A673 (cell line): ENCODE data around the gene DOCK4.

Experiments used
- EZH2 ChIP-seq: fragments of 200-600 bp; sonication (generic); IDR thresholded peaks from 2 replicates; pipeline ENCODE4 v1.6.1; 2017; ENCODE audit warnings: borderline replicate concordance, low read depth, mild to moderate bottlenecking, mixed read lengths, antibody characterized with exemption, low read length; ENCODE audit not compliant: poor library complexity, severe bottlenecking
- TF ChIP-seq, protein P1 (sequence below): fragments of 300-800, 200-600 bp; sonication (generic); conservative IDR thresholded peaks from 2 replicates; pipeline ENCODE4 v1.5.1; 2017; ENCODE audit warnings: low read depth, mild to moderate bottlenecking, antibody characterized with exemption, low read length, moderate library complexity, mixed read lengths

DNA sequence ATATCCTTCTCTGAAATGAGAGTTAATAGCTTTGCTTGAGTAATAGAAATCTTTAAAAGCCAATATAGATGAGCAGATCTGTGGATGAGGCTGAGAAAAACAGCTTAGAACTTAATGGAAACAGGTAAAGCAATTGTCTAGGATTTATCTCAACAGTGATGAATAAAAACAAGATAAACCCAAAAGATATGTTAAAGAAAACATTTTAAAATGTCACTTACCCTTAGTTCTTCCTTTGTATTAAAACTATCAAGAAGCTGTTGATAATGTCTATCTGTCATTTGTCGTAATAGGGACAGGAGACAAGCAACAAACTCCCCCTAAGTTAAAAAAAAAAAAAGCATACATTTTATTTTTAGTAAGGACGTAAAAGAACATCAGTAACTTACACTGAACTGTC, 371.8 kb downstream of the DOCK4 start:
- TF ChIP-seq, protein P1, sequence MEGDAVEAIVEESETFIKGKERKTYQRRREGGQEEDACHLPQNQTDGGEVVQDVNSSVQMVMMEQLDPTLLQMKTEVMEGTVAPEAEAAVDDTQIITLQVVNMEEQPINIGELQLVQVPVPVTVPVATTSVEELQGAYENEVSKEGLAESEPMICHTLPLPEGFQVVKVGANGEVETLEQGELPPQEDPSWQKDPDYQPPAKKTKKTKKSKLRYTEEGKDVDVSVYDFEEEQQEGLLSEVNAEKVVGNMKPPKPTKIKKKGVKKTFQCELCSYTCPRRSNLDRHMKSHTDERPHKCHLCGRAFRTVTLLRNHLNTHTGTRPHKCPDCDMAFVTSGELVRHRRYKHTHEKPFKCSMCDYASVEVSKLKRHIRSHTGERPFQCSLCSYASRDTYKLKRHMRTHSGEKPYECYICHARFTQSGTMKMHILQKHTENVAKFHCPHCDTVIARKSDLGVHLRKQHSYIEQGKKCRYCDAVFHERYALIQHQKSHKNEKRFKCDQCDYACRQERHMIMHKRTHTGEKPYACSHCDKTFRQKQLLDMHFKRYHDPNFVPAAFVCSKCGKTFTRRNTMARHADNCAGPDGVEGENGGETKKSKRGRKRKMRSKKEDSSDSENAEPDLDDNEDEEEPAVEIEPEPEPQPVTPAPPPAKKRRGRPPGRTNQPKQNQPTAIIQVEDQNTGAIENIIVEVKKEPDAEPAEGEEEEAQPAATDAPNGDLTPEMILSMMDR = no peak
- no peak for TF ChIP-seq EZH2
